Epithelial cell of esophagus (primary cell): ENCODE data around the gene VSX1.
A peak's percentile ranks its signal among the peaks of the same experiment; 100 is the strongest.

Source experiments
- DNase-seq: peaks from one replicate; pipeline ENCODE4 v3.0.0; 2010; ENCODE audit warnings: low read depth
- H3K4me3 ChIP-seq: 2 replicates; pipeline ENCODE4 v1.5.1; 2011; ENCODE audit warnings: mild to moderate bottlenecking, low read length, control low read depth
- TF ChIP-seq, protein P1 (sequence below): IDR thresholded peaks from 2 replicates; pipeline ENCODE4 v1.5.1; 2011; ENCODE audit warnings: low read depth, mild to moderate bottlenecking, low read length, control low read depth, inconsistent platforms; ENCODE audit not compliant: insufficient read depth; ENCODE audit errors: missing control alignments

Gene VSX1

DNA sequence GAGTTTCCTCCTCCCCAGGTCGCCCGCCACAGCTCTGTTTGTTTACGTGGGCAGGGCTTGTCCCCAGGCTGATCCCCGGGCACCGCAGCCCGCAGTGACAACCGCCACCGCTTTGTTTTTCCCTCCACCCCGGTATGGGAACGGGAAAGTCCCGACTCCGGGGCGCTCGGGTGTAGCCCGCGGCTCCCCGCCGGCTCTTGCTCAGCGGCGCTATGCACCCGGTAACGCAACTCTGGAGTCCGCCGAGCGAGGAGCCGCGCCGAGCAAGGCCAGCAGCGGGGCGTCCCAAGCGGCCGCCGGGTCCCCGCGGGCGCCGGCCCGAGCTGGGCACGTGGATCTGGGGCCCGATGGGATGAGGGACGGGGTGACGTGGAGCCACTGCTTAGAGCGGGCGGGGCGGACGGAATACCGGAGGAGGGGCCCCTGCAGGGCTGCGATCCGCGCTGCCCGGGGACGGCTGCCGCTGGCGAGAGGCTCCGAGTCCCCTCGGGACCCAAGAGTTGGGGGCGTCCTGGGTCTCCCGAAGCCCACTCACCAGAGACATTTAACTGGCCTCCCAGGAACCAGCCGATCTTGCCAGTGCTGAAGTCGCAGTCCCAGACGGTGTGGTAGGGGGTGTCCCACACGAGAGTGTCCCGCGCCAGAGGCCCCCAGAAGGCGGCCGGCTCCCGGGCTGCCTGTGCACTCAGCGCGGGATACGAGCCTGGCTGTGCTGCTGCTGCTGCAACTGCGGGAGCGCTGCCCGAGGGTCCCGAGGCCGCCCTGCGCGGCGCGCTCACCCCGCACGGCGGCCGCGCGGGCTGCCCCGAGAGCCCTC, 24.5 kb downstream of the VSX1 start:
- TF ChIP-seq, protein P1, sequence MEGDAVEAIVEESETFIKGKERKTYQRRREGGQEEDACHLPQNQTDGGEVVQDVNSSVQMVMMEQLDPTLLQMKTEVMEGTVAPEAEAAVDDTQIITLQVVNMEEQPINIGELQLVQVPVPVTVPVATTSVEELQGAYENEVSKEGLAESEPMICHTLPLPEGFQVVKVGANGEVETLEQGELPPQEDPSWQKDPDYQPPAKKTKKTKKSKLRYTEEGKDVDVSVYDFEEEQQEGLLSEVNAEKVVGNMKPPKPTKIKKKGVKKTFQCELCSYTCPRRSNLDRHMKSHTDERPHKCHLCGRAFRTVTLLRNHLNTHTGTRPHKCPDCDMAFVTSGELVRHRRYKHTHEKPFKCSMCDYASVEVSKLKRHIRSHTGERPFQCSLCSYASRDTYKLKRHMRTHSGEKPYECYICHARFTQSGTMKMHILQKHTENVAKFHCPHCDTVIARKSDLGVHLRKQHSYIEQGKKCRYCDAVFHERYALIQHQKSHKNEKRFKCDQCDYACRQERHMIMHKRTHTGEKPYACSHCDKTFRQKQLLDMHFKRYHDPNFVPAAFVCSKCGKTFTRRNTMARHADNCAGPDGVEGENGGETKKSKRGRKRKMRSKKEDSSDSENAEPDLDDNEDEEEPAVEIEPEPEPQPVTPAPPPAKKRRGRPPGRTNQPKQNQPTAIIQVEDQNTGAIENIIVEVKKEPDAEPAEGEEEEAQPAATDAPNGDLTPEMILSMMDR = no peak
- peak; percentile 65 for DNase-seq
- H3K4me3 ChIP-seq = peak overlapping the region; percentile 60

DNA sequence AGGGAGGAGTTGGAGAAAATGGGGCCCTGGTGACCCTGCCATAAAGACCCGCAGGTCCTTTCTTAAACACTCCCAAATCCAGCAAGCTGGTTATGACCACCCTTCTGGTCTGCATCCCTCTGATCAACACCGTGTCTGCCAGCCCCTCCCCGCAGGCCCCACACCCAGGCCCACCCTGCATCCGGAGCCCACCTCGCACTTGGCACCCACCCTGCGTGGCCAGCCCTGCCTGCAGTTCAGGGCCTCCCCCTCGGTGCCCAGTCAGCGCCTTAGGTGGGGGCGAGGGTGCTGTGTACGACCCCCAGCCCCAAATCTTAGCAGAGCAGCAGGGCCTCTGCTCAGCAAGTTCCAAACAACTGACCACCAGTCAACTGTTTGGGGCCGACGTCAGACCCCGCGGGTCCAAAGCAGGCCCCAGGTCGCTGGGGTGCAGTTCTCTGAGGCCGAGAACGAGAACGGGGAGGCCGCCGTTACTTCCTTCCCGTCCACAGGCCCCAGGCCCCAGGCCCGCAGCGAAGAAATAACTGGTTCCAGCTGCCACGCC, 25.2 kb downstream of the VSX1 start:
- H3K4me3 ChIP-seq = peak overlapping the region; percentile 60
- no peak for DNase-seq
- TF ChIP-seq, protein P1 = no peak

DNA sequence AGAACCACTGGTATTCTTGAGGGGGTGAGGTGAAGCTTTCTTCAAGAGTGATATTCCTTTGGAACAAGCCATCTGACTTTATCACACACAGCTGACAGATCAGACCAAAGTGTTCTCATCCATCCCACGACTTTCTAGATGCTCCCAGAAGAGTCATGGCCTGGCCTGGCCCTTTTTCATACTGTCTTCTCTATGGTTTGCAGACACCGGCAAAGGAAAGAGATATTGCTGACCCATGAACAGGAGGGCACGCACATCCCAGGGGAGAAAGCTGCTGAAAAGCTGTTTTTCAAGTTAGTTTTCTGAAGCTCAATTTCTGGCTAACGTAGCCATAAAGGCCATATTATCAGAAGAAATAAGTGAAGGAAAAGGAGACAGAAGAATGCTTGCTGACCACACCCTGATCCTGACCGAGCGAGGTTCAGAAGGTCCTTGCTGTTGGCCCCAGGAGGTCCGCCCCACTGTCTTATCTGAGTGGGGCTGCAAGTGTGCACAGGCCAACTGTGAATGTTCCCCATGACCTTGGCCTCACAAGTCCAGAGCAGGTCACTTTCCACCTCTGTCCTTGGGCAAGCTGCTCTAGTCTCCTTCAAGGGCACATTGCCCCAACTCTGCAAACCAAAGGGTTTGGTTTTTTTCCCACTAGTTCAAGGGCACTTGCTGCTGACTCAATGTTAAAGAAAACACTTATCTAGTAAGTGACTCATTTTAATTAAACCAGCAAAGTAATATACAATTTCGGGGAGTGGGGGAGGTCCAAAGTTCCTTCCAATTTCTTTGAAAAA, 26.0 kb downstream of the VSX1 start:
- TF ChIP-seq, protein P1 = no peak
- no peak for DNase-seq
- H3K4me3 ChIP-seq = no peak overlapping the region

DNA sequence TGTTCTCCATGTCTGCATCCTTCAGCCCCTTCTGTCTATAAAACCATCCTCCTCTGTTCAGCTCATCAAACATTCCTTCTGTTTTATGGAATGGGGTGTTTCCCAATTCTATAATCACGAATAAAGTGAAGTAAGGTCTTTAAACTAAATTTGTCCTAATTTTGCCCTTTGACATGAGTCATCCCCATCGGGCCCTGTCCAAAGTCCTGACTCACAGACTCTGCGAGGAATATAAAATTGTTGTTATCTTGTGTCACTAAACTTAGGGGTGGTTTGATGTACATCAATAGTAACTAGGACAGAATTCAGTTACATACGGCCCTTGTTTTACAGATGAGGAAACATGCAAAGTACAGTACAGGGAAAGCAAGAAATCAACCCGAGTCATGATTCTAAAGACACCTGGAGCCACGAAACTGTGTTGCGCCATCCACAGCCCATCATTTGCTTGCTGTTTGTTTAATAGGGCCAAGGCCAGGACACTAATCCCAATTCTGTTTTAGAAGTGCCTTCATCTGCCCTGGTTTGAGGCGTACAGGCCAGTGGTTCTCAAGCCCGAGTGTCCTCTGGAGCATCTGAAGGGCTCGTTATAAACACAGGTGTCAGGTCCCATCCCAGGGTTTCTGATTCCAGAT, 26.8 kb downstream of the VSX1 start:
- no peak overlapping the region for H3K4me3 ChIP-seq
- TF ChIP-seq, protein P1 = no peak
- no peak for DNase-seq

DNA sequence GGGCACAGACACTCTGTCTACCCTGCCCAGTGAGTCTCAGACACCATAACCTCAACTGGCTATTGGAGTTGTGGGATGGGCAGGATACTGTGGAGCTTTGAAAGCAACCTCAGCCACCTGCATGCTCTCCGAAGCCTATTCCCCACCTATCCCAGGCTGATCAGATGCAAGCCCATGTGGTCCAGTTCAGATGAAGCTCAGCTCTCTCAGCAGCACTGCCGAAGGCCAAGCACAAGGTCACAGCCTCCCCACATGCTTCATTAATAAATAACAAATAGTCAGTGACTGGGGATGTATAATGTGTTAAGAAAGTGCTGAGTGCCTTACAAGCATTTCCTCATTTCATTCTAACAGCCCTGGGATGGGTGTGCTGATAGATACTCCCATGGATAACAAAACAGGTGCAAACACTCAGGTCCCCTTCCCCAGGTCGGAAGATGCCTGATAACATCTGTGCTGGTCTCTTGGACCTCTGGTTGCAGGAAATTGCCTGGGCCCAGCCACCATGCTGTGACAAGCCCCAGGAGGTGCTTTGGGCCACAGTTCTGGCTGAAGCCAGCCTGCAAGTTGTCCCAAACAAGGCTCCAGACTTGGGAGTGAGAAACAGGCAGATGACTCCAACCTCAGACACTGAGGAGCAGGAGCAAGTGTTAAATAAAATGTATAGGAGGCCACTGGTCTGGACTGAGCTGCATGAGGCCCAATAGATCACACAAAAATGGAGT, 27.7 kb downstream of the VSX1 start:
- no peak for DNase-seq
- H3K4me3 ChIP-seq = no peak overlapping the region
- TF ChIP-seq, protein P1 = no peak

DNA sequence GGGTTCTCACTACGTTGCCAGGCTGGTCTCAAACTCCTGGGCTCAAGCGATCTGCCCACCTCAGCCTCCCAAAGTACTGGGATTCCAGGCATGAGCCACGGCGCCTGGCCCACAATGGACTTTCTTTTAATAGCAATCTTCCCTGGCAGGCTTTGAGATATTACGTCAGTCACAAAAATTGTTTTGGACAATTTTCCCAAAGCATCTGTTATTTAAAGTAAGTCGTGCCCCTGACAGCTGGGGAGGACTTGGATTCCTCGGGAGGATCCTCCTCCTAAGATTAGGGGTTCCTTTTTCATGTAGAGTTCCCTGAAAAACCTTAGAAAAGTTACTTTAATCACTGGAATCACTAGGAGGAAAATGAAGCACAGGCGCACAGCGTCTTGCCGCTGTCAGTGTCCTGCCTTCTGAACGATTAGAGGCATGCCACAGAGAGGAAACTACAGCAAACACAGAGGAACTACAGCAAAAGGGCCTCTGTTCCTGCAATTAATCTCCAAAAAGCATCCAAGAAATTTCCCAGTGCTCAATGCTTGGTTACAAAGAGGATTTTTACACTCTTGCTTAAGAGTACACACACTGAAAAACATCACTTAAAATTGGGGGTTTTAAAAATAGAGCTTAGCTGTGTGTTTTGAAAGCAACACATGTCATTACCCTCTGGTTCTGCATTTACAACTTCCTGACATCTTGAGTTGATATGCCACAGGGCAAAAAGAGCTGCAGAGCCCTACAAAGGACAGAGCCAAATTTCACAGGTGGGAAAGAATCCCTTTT, 28.5 kb downstream of the VSX1 start:
- no peak for DNase-seq
- H3K4me3 ChIP-seq = no peak overlapping the region
- TF ChIP-seq, protein P1 = no peak
